ENCODE data around the gene CRY2. TPM values are rescaled to one million over a fixed set of nuclear protein-coding genes. Genes with fewer than 3 reads are reported as not detected.

The CRY2 gene
- polyA plus RNA-seq, 1 of the 3 experiments (the other 2 are of a cell fraction) = 6.7 TPM

GRCh38 chr11:45844822-45845578 is 2.3 kb upstream of the CRY2 start:
- Histone ChIP-seq H3K4me1 (ENCODE audit: control insufficient read depth in 1 of 2, insufficient read depth in 2 of 2, low read depth in 1 of 2, low read length in 1 of 2) (peaks cover under 1 to 15% of the 10 kb centered on the region in 2 experiments; a peak in 3 of 4 replicates), H2AFZ (ENCODE audit: low read depth) (no peak overlapping the region), H3F3A (replicated peaks; ENCODE audit: insufficient read depth) (no peaks in the 10 kb centered on the region), H4K20me1 (ENCODE audit: insufficient read depth) (peaks cover 14% of the 10 kb centered on the region), H3K27ac (ENCODE audit: low read depth in 2 of 2, low read length in 1 of 2) (no peak overlapping the region), H3K4me3 (ENCODE audit: low read depth in 2 of 2, low read length in 1 of 2) (no peak overlapping the region), H3K36me3 (replicated peaks in 1 of 2; ENCODE audit: control insufficient read depth in 1 of 2, insufficient read depth in 2 of 2, low read length in 1 of 2) (no peaks in the 10 kb centered on the region), H3K4me2 (no peak overlapping the region), H3K9ac (no peak overlapping the region), H3K9me3 (no peaks in the 10 kb centered on the region), H3K9me2 (no peaks in the 10 kb centered on the region), H3K79me2 (ENCODE audit: insufficient read depth) (peaks cover 26% of the 10 kb centered on the region), H3K27me3 (ENCODE audit: insufficient read depth) (no peaks in the 10 kb centered on the region)
- TF ChIP-seq FOXJ3 (CRISPR knock-in tag; IDR thresholded peaks at IDR 0.05) = no peak
- WGBS (ENCODE audit: low lambda C conversion rate) = 20% methylated on average over 3 of the region's 3 CpGs
- DNase-seq = no peak
- POLR2A ChIA-PET = no interaction called here
- CTCF ChIA-PET = interaction anchor here (1.3 to 6.5 kb wide), 10 partner anchors 10 to 161 kb away, joined by 3 to 47 read pairs (median 8); no protein-coding TSS in a partner anchor

- no peak for DNase-seq
- Histone ChIP-seq H3K27me3 (ENCODE audit: insufficient read depth) (no peaks in the 10 kb centered on the region), H3K27ac (ENCODE audit: low read depth in 2 of 2, low read length in 1 of 2) (peak overlapping the region in 1 of 2 experiments; percentile 64; a peak in 1 of 4 replicates), H3K9me2 (no peaks in the 10 kb centered on the region), H3K79me2 (ENCODE audit: insufficient read depth) (peaks cover 38% of the 10 kb centered on the region), H3K4me3 (ENCODE audit: low read depth in 2 of 2, low read length in 1 of 2) (no peak overlapping the region; a peak in 1 of 4 replicates), H3K9me3 (no peaks in the 10 kb centered on the region), H3K36me3 (replicated peaks in 1 of 2; ENCODE audit: control insufficient read depth in 1 of 2, insufficient read depth in 2 of 2, low read length in 1 of 2) (no peaks in the 10 kb centered on the region), H3F3A (replicated peaks; ENCODE audit: insufficient read depth) (no peaks in the 10 kb centered on the region), H3K4me1 (ENCODE audit: control insufficient read depth in 1 of 2, insufficient read depth in 2 of 2, low read depth in 1 of 2, low read length in 1 of 2) (peaks cover 11 to 15% of the 10 kb centered on the region in 2 experiments), H2AFZ (ENCODE audit: low read depth) (no peak overlapping the region), H3K9ac (no peak overlapping the region), H3K4me2 (peak overlapping the region; percentile 56; the same call in 1 of the 2 replicates), H4K20me1 (ENCODE audit: insufficient read depth) (peaks cover 26% of the 10 kb centered on the region)
- POLR2A ChIA-PET = interaction anchor here (1.6 kb wide), 1 partner anchor 13 kb away, joined by 5 read pairs; no protein-coding TSS in a partner anchor
- 44% methylated on average over 4 of the region's 4 CpGs for WGBS (ENCODE audit: low lambda C conversion rate)
- CTCF ChIA-PET = interaction anchor here (0.5 to 6.5 kb wide), 13 partner anchors 13 to 657 kb away, joined by 3 to 47 read pairs (median 3); no protein-coding TSS in a partner anchor
- TF ChIP-seq SMC3 (IDR thresholded peaks at IDR 0.05; ENCODE audit: low read depth, low read length) = no peak
- no peak for TF ChIP-seq EP300 (IDR thresholded peaks at IDR 0.05; ENCODE audit: borderline replicate concordance in 1 of 2, low read depth in 1 of 2, low read length in 1 of 2)
- TF ChIP-seq, protein P1, sequence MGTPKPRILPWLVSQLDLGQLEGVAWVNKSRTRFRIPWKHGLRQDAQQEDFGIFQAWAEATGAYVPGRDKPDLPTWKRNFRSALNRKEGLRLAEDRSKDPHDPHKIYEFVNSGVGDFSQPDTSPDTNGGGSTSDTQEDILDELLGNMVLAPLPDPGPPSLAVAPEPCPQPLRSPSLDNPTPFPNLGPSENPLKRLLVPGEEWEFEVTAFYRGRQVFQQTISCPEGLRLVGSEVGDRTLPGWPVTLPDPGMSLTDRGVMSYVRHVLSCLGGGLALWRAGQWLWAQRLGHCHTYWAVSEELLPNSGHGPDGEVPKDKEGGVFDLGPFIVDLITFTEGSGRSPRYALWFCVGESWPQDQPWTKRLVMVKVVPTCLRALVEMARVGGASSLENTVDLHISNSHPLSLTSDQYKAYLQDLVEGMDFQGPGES (IDR thresholded peaks at IDR 0.05; ENCODE audit: low read depth, low read length) = no peak
- TF ChIP-seq MAX (IDR thresholded peaks at IDR 0.05; ENCODE audit: low read depth) = no peak
- TF ChIP-seq, protein P2, sequence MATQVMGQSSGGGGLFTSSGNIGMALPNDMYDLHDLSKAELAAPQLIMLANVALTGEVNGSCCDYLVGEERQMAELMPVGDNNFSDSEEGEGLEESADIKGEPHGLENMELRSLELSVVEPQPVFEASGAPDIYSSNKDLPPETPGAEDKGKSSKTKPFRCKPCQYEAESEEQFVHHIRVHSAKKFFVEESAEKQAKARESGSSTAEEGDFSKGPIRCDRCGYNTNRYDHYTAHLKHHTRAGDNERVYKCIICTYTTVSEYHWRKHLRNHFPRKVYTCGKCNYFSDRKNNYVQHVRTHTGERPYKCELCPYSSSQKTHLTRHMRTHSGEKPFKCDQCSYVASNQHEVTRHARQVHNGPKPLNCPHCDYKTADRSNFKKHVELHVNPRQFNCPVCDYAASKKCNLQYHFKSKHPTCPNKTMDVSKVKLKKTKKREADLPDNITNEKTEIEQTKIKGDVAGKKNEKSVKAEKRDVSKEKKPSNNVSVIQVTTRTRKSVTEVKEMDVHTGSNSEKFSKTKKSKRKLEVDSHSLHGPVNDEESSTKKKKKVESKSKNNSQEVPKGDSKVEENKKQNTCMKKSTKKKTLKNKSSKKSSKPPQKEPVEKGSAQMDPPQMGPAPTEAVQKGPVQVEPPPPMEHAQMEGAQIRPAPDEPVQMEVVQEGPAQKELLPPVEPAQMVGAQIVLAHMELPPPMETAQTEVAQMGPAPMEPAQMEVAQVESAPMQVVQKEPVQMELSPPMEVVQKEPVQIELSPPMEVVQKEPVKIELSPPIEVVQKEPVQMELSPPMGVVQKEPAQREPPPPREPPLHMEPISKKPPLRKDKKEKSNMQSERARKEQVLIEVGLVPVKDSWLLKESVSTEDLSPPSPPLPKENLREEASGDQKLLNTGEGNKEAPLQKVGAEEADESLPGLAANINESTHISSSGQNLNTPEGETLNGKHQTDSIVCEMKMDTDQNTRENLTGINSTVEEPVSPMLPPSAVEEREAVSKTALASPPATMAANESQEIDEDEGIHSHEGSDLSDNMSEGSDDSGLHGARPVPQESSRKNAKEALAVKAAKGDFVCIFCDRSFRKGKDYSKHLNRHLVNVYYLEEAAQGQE (IDR thresholded peaks at IDR 0.05; ENCODE audit: low read depth, low read length) = no peak
- TF ChIP-seq, protein P3, sequence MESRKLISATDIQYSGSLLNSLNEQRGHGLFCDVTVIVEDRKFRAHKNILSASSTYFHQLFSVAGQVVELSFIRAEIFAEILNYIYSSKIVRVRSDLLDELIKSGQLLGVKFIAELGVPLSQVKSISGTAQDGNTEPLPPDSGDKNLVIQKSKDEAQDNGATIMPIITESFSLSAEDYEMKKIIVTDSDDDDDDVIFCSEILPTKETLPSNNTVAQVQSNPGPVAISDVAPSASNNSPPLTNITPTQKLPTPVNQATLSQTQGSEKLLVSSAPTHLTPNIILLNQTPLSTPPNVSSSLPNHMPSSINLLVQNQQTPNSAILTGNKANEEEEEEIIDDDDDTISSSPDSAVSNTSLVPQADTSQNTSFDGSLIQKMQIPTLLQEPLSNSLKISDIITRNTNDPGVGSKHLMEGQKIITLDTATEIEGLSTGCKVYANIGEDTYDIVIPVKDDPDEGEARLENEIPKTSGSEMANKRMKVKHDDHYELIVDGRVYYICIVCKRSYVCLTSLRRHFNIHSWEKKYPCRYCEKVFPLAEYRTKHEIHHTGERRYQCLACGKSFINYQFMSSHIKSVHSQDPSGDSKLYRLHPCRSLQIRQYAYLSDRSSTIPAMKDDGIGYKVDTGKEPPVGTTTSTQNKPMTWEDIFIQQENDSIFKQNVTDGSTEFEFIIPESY (IDR thresholded peaks at IDR 0.05; ENCODE audit: borderline replicate concordance, low read depth) = no peak
- TF ChIP-seq SIN3A (IDR thresholded peaks at IDR 0.05; ENCODE audit: borderline replicate concordance, low read depth, low read length) = no peak
- no peak for TF ChIP-seq NRF1 (IDR thresholded peaks at IDR 0.05; ENCODE audit: low read depth, low read length)
- no peak for TF ChIP-seq TAF1 (IDR thresholded peaks at IDR 0.05; ENCODE audit: borderline replicate concordance, low read depth, low read length)
- TF ChIP-seq NFIC (IDR thresholded peaks at IDR 0.05; ENCODE audit: borderline replicate concordance) = no peak
- TF ChIP-seq, protein P4, sequence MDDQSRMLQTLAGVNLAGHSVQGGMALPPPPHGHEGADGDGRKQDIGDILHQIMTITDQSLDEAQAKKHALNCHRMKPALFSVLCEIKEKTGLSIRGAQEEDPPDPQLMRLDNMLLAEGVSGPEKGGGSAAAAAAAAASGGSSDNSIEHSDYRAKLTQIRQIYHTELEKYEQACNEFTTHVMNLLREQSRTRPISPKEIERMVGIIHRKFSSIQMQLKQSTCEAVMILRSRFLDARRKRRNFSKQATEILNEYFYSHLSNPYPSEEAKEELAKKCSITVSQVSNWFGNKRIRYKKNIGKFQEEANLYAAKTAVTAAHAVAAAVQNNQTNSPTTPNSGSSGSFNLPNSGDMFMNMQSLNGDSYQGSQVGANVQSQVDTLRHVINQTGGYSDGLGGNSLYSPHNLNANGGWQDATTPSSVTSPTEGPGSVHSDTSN (IDR thresholded peaks at IDR 0.05) = no peak
- no peak for TF ChIP-seq RAD21 (IDR thresholded peaks at IDR 0.05; ENCODE audit: low read length)
- TF ChIP-seq RFX5 (IDR thresholded peaks at IDR 0.05; ENCODE audit: low read length) = no peak
- TF ChIP-seq, protein P5, sequence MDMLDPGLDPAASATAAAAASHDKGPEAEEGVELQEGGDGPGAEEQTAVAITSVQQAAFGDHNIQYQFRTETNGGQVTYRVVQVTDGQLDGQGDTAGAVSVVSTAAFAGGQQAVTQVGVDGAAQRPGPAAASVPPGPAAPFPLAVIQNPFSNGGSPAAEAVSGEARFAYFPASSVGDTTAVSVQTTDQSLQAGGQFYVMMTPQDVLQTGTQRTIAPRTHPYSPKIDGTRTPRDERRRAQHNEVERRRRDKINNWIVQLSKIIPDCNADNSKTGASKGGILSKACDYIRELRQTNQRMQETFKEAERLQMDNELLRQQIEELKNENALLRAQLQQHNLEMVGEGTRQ (IDR thresholded peaks at IDR 0.05; ENCODE audit: borderline replicate concordance, low read depth, low read length) = no peak
- no peak for TF ChIP-seq ELF1 (IDR thresholded peaks at IDR 0.05)
Observed at GRCh38 chr11:45846174-45846675, 1.1 kb upstream of the CRY2 start.
